Activated naive CD8-positive, alpha-beta T cell treated with anti-CD3 and anti-CD28 coated beads, Interleukin-2, amount 50 U/mL, for 24 hours (primary cell): Measurements from ENCODE around the gene HINT3.
"Not testable (repeated sequence)": the region's sequence is repeated elsewhere in the genome, so short reads cannot be mapped to it uniquely, and the experiment has no call there.

Experiments used
- ATAC-seq: fragments of 150-1000 bp; cut with Tn5 transposase; one replicate; pipeline ENCODE4 v1.10.0; 2021
- DNase-seq: peaks from one replicate; pipeline ENCODE4 v3.0.0; 2021
- H3K27ac Mint-ChIP-seq: one replicate; pipeline ENCODE4 v1.8.0; 2021; ENCODE audit warnings: mild to moderate bottlenecking, mixed read lengths
- H3K27me3 Mint-ChIP-seq: one replicate; pipeline ENCODE4 v1.8.0; 2021; ENCODE audit warnings: mixed read lengths
- H3K36me3 Mint-ChIP-seq: one replicate; pipeline ENCODE4 v1.8.0; 2021; ENCODE audit warnings: low read depth, mixed read lengths
- H3K4me1 Mint-ChIP-seq: one replicate; pipeline ENCODE4 v1.8.0; 2021; ENCODE audit warnings: mixed read lengths
- H3K4me3 Mint-ChIP-seq: one replicate; pipeline ENCODE4 v1.8.0; 2021; ENCODE audit warnings: mild to moderate bottlenecking, moderate library complexity, mixed read lengths
- H3K9me3 Mint-ChIP-seq: one replicate; pipeline ENCODE4 v1.8.0; 2021; ENCODE audit warnings: mixed read lengths

Gene HINT3

DNA sequence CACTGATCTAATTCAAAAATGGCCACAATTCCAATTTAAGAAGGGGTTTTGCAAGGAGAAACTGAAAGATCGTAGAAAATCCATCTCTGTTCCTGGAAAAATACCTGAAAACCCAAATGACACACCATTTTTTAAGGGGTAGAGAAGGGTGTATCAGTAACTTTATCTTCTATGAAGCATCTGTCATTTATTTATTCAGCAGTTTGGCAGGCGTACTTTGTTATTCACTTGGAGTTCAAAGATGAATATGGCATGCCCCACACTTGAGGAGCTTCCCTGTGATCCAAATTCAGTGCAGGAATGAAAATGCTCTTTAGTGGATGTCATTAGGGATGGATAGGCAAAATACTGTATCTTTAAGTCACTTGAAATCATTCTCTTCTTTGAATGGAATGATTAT lies 7.2 kb downstream of the HINT3 start:
- Mint-ChIP-seq H3K36me3 (peaks cover 5% of the 10 kb centered on the region), H3K4me1 (peaks cover 4% of the 10 kb centered on the region), H3K27ac (no peak overlapping the region), H3K9me3 (no peaks in the 10 kb centered on the region), H3K4me3 (no peak overlapping the region), H3K27me3 (no peaks in the 10 kb centered on the region)
- DNase-seq, result no peak
- ATAC-seq, result no peak

DNA sequence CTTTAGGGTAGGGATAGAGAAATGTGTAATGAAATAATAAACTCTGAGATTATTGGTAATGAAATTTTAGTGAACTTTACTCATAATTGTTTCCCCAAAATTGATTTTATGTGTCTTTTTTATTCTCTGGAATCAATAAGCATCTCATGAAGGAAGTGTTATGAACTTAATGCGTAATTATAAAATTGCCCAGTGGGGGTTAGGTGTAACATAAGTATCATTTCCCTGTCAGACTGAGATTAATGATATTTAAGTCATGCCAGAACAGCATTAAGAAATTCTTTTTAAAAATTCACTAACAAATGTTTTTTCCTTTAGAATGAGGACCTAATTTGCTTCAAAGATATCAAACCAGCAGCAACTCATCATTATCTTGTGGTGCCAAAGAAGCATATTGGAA lies 10.0 kb downstream of the HINT3 start:
- H3K36me3 Mint-ChIP-seq, result peaks cover 5% of the 10 kb centered on the region
- no peaks in the 10 kb centered on the region for H3K9me3 Mint-ChIP-seq
- no peaks in the 10 kb centered on the region for H3K27me3 Mint-ChIP-seq
- no peak overlapping the region for H3K4me3 Mint-ChIP-seq
- DNase-seq (no peak), ATAC-seq (no peak)
- H3K27ac Mint-ChIP-seq, result no peak overlapping the region
- peaks cover 2% of the 10 kb centered on the region for H3K4me1 Mint-ChIP-seq

GRCh38 chr6:125968493-125968892 lies 11.9 kb downstream of the HINT3 start:
- Mint-ChIP-seq H3K27ac (no peak overlapping the region), H3K4me1 (peaks cover 2% of the 10 kb centered on the region), H3K9me3 (no peaks in the 10 kb centered on the region), H3K4me3 (no peak overlapping the region), H3K36me3 (peaks cover 5% of the 10 kb centered on the region), H3K27me3 (no peaks in the 10 kb centered on the region)
- DNase-seq, result no peak
- no peak for ATAC-seq

DNA sequence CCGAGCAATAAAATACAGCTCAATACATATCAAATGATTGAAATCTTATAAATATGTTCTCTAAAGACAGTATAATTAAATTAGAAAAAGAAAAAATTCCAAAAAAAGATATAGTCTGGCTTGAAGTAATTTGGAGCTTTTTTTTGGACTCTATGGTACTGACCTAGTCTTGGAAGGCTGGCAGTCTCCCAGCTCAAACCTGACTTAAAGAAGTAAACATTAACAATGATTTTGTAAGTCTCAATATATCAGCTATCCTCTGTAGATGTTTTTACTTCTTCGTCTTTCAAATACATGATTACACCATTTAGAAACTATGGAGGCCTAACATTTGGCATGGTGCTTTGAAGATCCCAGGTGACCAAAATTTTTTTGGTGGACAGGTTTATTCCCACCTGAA lies 14.2 kb downstream of the HINT3 start:
- Mint-ChIP-seq H3K36me3 (peaks cover 6% of the 10 kb centered on the region), H3K27ac (no peak overlapping the region)

GRCh38 chr6:125972478-125972877 lies 15.9 kb downstream of the HINT3 start:
- not testable (repeated sequence) for H3K4me3 Mint-ChIP-seq, H3K27me3 Mint-ChIP-seq, H3K36me3 Mint-ChIP-seq

More for the DNA sequence above, 14.2 kb downstream of the HINT3 start:
- Mint-ChIP-seq H3K4me3 (no peak overlapping the region), H3K9me3 (no peaks in the 10 kb centered on the region), H3K4me1 (peaks cover 8% of the 10 kb centered on the region), H3K27me3 (no peaks in the 10 kb centered on the region)
- DNase-seq (no peak), ATAC-seq (no peak)

DNA sequence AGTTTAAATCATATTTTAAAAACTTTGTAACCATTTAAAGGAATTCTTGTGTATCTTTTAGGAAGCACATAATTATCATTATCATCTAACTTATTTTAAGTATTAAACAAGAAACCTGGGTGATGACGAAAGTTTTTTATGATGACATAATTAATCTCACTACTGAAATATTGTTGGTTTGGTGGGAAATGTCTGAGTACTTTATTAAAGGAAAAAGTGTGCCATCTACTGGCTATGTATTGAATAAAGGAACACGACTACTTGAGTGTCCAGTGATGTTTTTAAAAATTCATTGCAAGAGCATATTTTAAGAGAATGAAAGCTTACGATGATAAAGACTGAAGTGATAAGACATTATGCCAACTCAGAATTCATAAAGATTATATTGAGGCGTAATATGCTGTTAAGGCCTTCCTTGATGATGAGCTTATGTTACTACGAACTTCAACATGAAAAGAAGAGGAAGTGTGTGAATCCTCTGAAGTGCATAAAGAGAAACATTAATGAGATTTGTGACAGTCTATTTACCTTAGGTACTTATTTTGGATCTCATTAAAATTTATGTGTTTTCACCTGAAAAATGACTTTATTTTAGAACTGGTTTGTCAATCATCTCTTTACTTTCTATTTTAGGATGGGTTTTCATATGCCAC lies 17.8 kb downstream of the HINT3 start:
- Mint-ChIP-seq H3K27me3 (no peaks in the 10 kb centered on the region), H3K4me3 (no peak overlapping the region), H3K36me3 (peaks cover 1% of the 10 kb centered on the region), H3K4me1 (peaks cover 5% of the 10 kb centered on the region), H3K9me3 (no peaks in the 10 kb centered on the region), H3K27ac (no peak overlapping the region)
- ATAC-seq, result no peak
- DNase-seq, result no peak

More at GRCh38 chr6:125972478-125972877, 15.9 kb downstream of the HINT3 start:
- ATAC-seq, DNase-seq, H3K9me3 Mint-ChIP-seq, H3K27ac Mint-ChIP-seq, H3K4me1 Mint-ChIP-seq: not testable (repeated sequence)

GRCh38 chr6:125979101-125979500 lies 22.5 kb downstream of the HINT3 start:
- DNase-seq, result no peak
- Mint-ChIP-seq H3K4me1 (peaks cover 5% of the 10 kb centered on the region), H3K27ac (no peak overlapping the region), H3K4me3 (no peak overlapping the region), H3K27me3 (no peaks in the 10 kb centered on the region), H3K9me3 (no peaks in the 10 kb centered on the region), H3K36me3 (peaks cover 1% of the 10 kb centered on the region)
- ATAC-seq, result no peak

DNA sequence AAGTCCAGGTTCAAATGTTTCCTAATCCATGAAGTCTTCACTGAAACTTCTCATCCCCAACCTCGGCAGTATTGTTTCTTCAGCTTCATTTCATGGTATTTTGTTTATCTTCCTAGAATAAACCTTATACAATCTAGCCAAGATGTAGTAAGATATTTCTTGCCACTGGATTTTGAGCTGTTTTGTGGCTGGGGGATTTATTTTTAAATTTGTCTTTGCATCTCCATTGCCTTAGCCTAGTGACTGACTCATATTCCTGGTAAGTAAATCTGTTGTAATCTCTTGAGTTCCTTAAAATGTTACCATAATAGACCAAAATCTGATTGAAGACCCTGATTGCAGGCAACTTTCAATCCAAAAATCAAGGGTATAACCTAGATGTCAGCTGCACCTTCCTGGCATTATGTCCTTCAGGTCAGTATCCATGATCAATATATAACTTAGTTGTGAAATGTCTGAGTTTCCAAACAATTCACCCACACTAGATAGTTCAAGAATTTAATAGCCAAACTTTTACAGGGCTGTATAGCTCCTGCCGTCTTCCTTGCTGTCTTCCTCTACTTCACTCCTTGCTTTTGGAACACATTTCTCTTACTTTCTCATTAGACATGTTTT lies 25.1 kb downstream of the HINT3 start:
- Mint-ChIP-seq H3K4me1 (peaks cover 4% of the 10 kb centered on the region), H3K27ac (no peak overlapping the region), H3K9me3 (no peaks in the 10 kb centered on the region), H3K36me3 (no peaks in the 10 kb centered on the region), H3K27me3 (no peaks in the 10 kb centered on the region), H3K4me3 (no peak overlapping the region)
- ATAC-seq (no peak), DNase-seq (no peak)

DNA sequence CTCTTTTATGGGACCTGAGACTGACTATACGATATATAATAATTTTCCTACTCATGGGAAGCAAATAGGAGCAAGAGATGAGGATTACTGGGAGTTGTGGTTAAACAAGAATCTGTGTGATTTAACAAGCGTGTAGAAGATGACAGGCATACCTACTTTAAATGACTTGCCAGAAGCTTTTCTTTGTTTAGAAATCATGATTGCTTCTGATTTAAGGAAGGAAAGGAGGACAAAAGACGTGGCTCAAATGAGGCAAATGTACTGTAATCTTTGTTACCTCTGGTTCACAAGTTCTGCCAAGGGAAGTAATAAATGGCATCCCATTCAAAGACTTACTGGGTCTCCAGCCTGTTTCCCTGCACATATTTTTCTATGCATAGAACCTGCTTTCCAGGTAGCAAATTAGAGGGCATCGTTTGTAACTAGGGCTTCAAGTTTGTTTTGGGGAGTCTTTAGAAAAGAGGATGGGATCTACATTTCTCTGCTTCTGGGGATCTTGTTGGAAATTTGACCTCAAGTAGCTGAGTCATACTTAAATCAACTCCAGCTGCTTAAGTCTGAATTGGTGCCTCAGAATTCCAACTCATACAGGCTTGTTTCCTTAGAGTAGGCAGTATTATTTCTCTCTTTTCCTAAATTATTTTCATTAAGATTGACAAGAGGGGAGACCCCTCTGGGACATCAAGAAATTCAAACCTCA lies 26.8 kb downstream of the HINT3 start:
- Mint-ChIP-seq H3K4me1 (peaks cover 4% of the 10 kb centered on the region), H3K27ac (no peak overlapping the region), H3K9me3 (no peaks in the 10 kb centered on the region), H3K4me3 (no peak overlapping the region), H3K27me3 (no peaks in the 10 kb centered on the region), H3K36me3 (no peaks in the 10 kb centered on the region)
- no peak for ATAC-seq
- DNase-seq, result no peak

GRCh38 chr6:125984311-125984710 lies 27.7 kb downstream of the HINT3 start:
- Mint-ChIP-seq H3K4me3 (no peak overlapping the region), H3K4me1 (peaks cover 4% of the 10 kb centered on the region), H3K36me3 (no peaks in the 10 kb centered on the region), H3K9me3 (no peaks in the 10 kb centered on the region), H3K27me3 (no peaks in the 10 kb centered on the region), H3K27ac (no peak overlapping the region)
- no peak for DNase-seq
- ATAC-seq, result no peak

DNA sequence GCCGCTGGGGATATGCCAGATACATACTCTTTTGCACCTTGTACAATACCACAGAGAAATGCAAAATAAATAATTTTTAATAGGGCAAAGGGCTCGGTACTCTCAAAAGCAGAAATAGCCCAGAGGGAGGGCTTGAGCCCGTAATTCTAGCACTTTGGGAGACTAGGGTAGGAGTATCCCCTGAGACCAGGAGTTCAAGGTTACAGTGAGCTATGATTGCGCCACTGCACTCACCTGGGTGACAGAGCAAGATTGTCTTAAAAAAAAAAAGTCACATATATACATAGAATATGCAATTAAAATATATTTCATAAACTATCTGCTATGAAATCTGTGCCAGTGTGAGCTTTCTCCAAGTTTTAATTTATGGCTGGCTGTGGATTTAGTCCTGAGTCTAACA lies 29.0 kb downstream of the HINT3 start:
- Mint-ChIP-seq H3K27ac (peak overlapping the region; percentile 1), H3K4me1 (peaks cover 7% of the 10 kb centered on the region), H3K9me3 (no peaks in the 10 kb centered on the region), H3K36me3 (no peaks in the 10 kb centered on the region), H3K4me3 (no peak overlapping the region), H3K27me3 (no peaks in the 10 kb centered on the region)
- DNase-seq (no peak), ATAC-seq (no peak)

- ATAC-seq (no peak), DNase-seq (no peak)
- Mint-ChIP-seq H3K9me3 (no peaks in the 10 kb centered on the region), H3K36me3 (no peaks in the 10 kb centered on the region), H3K4me3 (no peak overlapping the region), H3K27me3 (no peaks in the 10 kb centered on the region), H3K4me1 (peaks cover 9% of the 10 kb centered on the region), H3K27ac (no peak overlapping the region)
Measured at GRCh38 chr6:125985979-125986300, 29.4 kb downstream of the HINT3 start.

DNA sequence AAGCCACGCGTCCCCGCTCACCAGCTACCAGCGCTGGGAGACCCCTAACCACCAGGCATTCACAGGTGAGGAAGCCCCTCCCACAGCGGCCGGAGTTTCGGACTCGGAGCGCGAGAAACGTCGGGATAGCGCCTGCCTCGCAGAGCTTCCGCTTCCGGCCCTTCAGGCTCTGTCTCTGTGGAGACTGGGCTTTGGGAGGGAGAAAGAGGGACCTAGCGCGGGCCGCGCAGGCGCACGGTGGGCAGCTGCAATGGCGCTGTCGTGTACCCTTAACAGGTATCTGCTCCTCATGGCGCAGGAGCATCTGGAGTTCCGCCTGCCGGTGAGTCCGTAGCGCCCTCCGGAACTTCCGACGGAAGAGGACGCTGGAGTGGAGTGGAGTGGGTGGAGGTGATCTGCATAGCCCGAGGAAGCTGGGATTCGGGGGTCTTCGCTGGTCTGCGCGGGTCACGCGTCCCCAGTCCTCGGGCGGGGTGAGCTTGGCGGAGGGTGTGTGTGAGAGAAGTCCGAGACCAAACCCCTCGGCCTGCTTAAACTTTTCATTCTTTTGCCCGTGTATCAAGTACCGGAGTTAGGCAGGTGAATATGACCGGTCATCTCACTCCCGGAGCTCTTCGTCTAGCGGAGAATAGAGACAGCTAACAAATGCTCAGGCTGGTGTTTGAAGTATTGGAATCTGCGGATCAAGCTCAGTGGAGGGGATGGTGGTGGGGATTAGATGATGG lies 29.9 kb downstream of the HINT3 start, which contains the start of gene TRMT11:
TRMT11 (plus strand) TSS at position 240 of the 725 bp plus-strand sequence; CDS start at position 251, 11 bp downstream.
- DNase-seq (peak; percentile 85), ATAC-seq (peak; percentile 99)
- H3K27me3 Mint-ChIP-seq, result no peaks in the 10 kb centered on the region
- H3K4me3 Mint-ChIP-seq, result no peak within 1 kb of the TSS
- H3K9me3 Mint-ChIP-seq, result no peaks in the 10 kb centered on the region
- H3K36me3 Mint-ChIP-seq, result no peaks in the 10 kb centered on the region
- peak within 1 kb of the TSS; percentile 1 for H3K27ac Mint-ChIP-seq
- H3K4me1 Mint-ChIP-seq, result peaks cover 10% of the 10 kb centered on the region

DNA sequence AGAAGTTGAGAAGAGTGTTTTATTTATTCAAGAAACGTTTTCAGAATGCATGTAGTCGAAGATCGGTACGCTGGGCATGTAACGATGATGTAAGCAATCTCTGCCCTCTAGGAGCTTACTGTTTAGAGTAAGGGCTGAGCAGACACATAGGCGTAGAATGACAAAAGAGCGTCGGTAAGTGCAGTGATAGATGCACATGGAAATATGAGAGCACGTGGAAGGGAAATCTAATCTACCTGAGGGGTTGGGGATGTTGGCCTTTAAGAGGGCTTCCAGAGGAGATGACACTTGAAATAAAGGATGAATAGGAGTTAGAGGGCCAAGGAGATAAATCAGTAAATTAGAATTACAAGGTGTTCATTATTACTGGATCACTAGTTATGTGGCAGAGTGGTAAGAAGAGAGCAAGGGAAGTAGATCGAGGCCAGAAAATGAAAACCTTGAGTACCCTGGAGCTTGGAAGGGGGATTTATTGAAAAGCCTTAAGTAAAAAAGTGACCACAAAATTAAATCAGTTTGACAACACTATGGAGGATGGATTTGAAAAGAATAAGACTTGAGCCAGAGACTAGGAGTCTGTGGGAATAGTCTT lies 30.6 kb downstream of the HINT3 start:
- ATAC-seq (peak; percentile 30), DNase-seq (no peak)
- Mint-ChIP-seq H3K4me1 (peaks cover 13% of the 10 kb centered on the region), H3K9me3 (no peaks in the 10 kb centered on the region), H3K27me3 (no peaks in the 10 kb centered on the region), H3K36me3 (no peaks in the 10 kb centered on the region), H3K27ac (no peak overlapping the region), H3K4me3 (no peak overlapping the region)
